Neural cell (in vitro differentiated cells): ENCODE results near the gene COL23A1. TPM values are rescaled to one million over a fixed set of nuclear protein-coding genes. Genes with fewer than 3 reads are reported as not detected.

Experiments used
- H2AFZ ChIP-seq: fragments of 200-600, 300-800 bp; sonication (generic), shearing (Covaris generic); 2 replicates; pipeline ENCODE4 v1.6.0; 2014; ENCODE audit warnings: low read depth, mild to moderate bottlenecking, antibody characterized with exemption, low read length, moderate library complexity
- H3F3A ChIP-seq: fragments of 200-600 bp; shearing (Covaris generic); 2 replicates; pipeline ENCODE4 v1.6.1; 2016; ENCODE audit warnings: mild to moderate bottlenecking, moderate library complexity, mixed read lengths, antibody characterized with exemption, low read length; ENCODE audit not compliant: insufficient read depth, poor library complexity, severe bottlenecking
- H3K27ac ChIP-seq: fragments of 200-600, 300-800 bp; sonication (generic), shearing (Covaris generic); 2 replicates; pipeline ENCODE4 v1.5.1; 2014; ENCODE audit warnings: mild to moderate bottlenecking, low read length, moderate library complexity
- H3K27me3 ChIP-seq: fragments of 300-800, 200-600 bp; sonication (generic), shearing (Covaris generic); 2 replicates; pipeline ENCODE4 v1.6.0; 2014; ENCODE audit warnings: mild to moderate bottlenecking, low read depth, low read length, moderate library complexity; ENCODE audit not compliant: insufficient read depth
- H3K36me3 ChIP-seq: fragments of 300-800, 200-600 bp; sonication (generic), shearing (Covaris generic); 2 replicates; pipeline ENCODE4 v1.5.1; 2014; ENCODE audit warnings: mild to moderate bottlenecking, antibody characterized with exemption, low read length, moderate library complexity; ENCODE audit not compliant: insufficient read depth
- H3K4me2 ChIP-seq: fragments of 300-800, 200-600 bp; sonication (generic), shearing (Covaris generic); 2 replicates; pipeline ENCODE4 v1.6.0; 2014; ENCODE audit warnings: mild to moderate bottlenecking, low read length
- H3K4me3 ChIP-seq: fragments of 300-800, 200-600 bp; sonication (generic), shearing (Covaris generic); 2 replicates; pipeline ENCODE4 v1.5.1; 2014; ENCODE audit warnings: mild to moderate bottlenecking, low read length, moderate library complexity
- H3K79me2 ChIP-seq: fragments of 200-600 bp; shearing (Covaris generic); replicated peaks from 2 replicates; pipeline ENCODE4 v1.6.0; 2014; ENCODE audit warnings: mild to moderate bottlenecking, low read length, moderate library complexity; ENCODE audit not compliant: insufficient read depth
- H3K9ac ChIP-seq: fragments of 300-800, 200-600 bp; sonication (generic), shearing (Covaris generic); 2 replicates; pipeline ENCODE4 v1.6.1; 2016; ENCODE audit warnings: mild to moderate bottlenecking, low read length, mixed read lengths
- H3K9me2 ChIP-seq: fragments of 200-600 bp; shearing (Covaris generic); 2 replicates; pipeline ENCODE4 v1.6.1; 2016; ENCODE audit warnings: mild to moderate bottlenecking, low read length, mixed read lengths; ENCODE audit not compliant: insufficient read depth
- H3K9me3 ChIP-seq: fragments of 200-600, 300-800 bp; sonication (generic), shearing (Covaris generic); 2 replicates; pipeline ENCODE4 v1.6.1; 2016; ENCODE audit warnings: mild to moderate bottlenecking, mixed run types, low read length, moderate library complexity, mixed read lengths
- H4K20me1 ChIP-seq: fragments of 200-600 bp; shearing (Covaris generic); 2 replicates; pipeline ENCODE4 v1.6.1; 2016; ENCODE audit warnings: mild to moderate bottlenecking, mixed run types; ENCODE audit not compliant: insufficient read depth
- CTCF ChIP-seq: fragments of 450-650 bp; IDR thresholded peaks from 2 replicates; pipeline ENCODE4 v1.5.1; 2014; ENCODE audit warnings: antibody characterized with exemption, mild to moderate bottlenecking, moderate library complexity; ENCODE audit not compliant: poor library complexity, severe bottlenecking
- EP300 ChIP-seq: fragments of 450-650 bp; conservative IDR thresholded peaks from 2 replicates; pipeline ENCODE4 v1.6.1; 2014; ENCODE audit warnings: antibody characterized with exemption, mild to moderate bottlenecking, moderate library complexity; ENCODE audit not compliant: poor library complexity, severe bottlenecking
- EZH2 ChIP-seq: fragments of 200-600, 300-800 bp; shearing (Covaris generic), sonication (generic); IDR thresholded peaks from 2 replicates; pipeline ENCODE4 v1.6.1; 2014; ENCODE audit warnings: antibody characterized with exemption, low read length, borderline replicate concordance, mild to moderate bottlenecking; ENCODE audit not compliant: insufficient read depth, poor library complexity, severe bottlenecking
- MXI1 ChIP-seq: fragments of 450-650 bp; conservative IDR thresholded peaks from 2 replicates; pipeline ENCODE4 v1.6.1; 2014; ENCODE audit warnings: antibody characterized with exemption, mild to moderate bottlenecking; ENCODE audit not compliant: poor library complexity, severe bottlenecking
- POLR2AphosphoS5 ChIP-seq: IDR thresholded peaks from 2 replicates; pipeline ENCODE4 v1.6.1; 2012
- REST ChIP-seq: IDR thresholded peaks from 2 replicates; pipeline ENCODE4 v1.6.1; 2012; ENCODE audit warnings: borderline replicate concordance
- SMC3 ChIP-seq: fragments of 450-650 bp; conservative IDR thresholded peaks from 2 replicates; pipeline ENCODE4 v1.6.1; 2014; ENCODE audit warnings: antibody characterized with exemption, mild to moderate bottlenecking, moderate library complexity; ENCODE audit not compliant: poor library complexity
- TAF1 ChIP-seq: IDR thresholded peaks from 2 replicates; pipeline ENCODE4 v1.6.1; 2012; ENCODE audit warnings: low read depth
- polyA plus RNA-seq: library from polyadenylated mRNA; depleted of rRNA; stranded (reverse); fragments of >200 nt; gene quantifications from 2 replicates; pipeline ENCODE4 v1.2.3, GENCODE V29; 2014

Gene COL23A1
- polyA plus RNA-seq, 1 donor from 2014 or later: not detected

GRCh38 chr5:178325311-178325678, 264.9 kb downstream of the COL23A1 start:
- TF ChIP-seq REST (no peak), MXI1 (no peak), SMC3 (no peak), EP300 (no peak)
- Histone ChIP-seq H3K4me3 (no peak overlapping the region), H3F3A (no peaks in the 10 kb centered on the region), H3K27me3 (no peaks in the 10 kb centered on the region), H3K9me2 (no peaks in the 10 kb centered on the region), H3K4me2 (no peak overlapping the region), H3K79me2 (no peaks in the 10 kb centered on the region), H4K20me1 (no peaks in the 10 kb centered on the region), H3K9me3 (no peaks in the 10 kb centered on the region), H3K27ac (no peak overlapping the region), H2AFZ (no peak overlapping the region), H3K36me3 (no peaks in the 10 kb centered on the region), H3K9ac (no peak overlapping the region)

GRCh38 chr5:178324481-178325310, 265.5 kb downstream of the COL23A1 start:
- TF ChIP-seq CTCF (no peak), EZH2 (no peak), POLR2AphosphoS5 (no peak), TAF1 (no peak), EP300 (no peak)
- Histone ChIP-seq H3K36me3 (no peaks in the 10 kb centered on the region), H4K20me1 (no peaks in the 10 kb centered on the region), H3K9me2 (no peaks in the 10 kb centered on the region), H3K79me2 (no peaks in the 10 kb centered on the region), H3K4me2 (no peak overlapping the region), H2AFZ (no peak overlapping the region), H3K9ac (no peak overlapping the region), H3K27ac (no peak overlapping the region), H3K9me3 (no peaks in the 10 kb centered on the region), H3F3A (no peaks in the 10 kb centered on the region), H3K27me3 (no peaks in the 10 kb centered on the region), H3K4me3 (no peak overlapping the region)

- Histone ChIP-seq H3K9ac (no peak overlapping the region), H3K9me2 (no peaks in the 10 kb centered on the region), H3K79me2 (no peaks in the 10 kb centered on the region), H2AFZ (no peak overlapping the region), H3K4me3 (no peak overlapping the region), H3K27me3 (no peaks in the 10 kb centered on the region), H3K9me3 (no peaks in the 10 kb centered on the region), H4K20me1 (no peaks in the 10 kb centered on the region), H3K36me3 (no peaks in the 10 kb centered on the region), H3K4me2 (no peak overlapping the region), H3K27ac (no peak overlapping the region), H3F3A (no peaks in the 10 kb centered on the region)
- no peak for TF ChIP-seq MXI1
- TF ChIP-seq SMC3: no peak
- no peak for TF ChIP-seq CTCF
These were observed 266.2 kb downstream of the COL23A1 start for GRCh38 chr5:178323961-178324360.
